Caco-2 (cell line): ENCODE results near the gene ANAPC4. TPM values are rescaled to one million over a fixed set of nuclear protein-coding genes. Genes with fewer than 3 reads are reported as not detected.

Experiments used
- BruUV-seq: library from RNA; stranded (reverse); fragments of 400-500 nt; replicated peaks from 2 replicates; lab custom pipeline; 2021; lab: Mats Ljungman, UMichigan
- CTCF ChIA-PET: fragments of 300-600 bp; sonication (Branson Sonifier 250); formaldehyde crosslinking; loops from one replicate; lab custom pipeline; 2022; ENCODE audit warnings: antibody characterized with exemption; lab: Charles Lee
- POLR2A ChIA-PET: fragments of 300-600 bp; sonication (Branson Sonifier 250); formaldehyde crosslinking; loops from one replicate; lab custom pipeline; 2022; ENCODE audit warnings: antibody characterized with exemption; lab: Charles Lee
- DNase-seq, 2 experiments: peaks; one replicate each; pipeline versions ENCODE4 v3.0.0 to v3.0.0-alpha.2; 2020 to 2022
- H3K27me3 ChIP-seq: replicated peaks from 2 replicates; pipeline ENCODE4 v1.6.0; 2011; ENCODE audit warnings: low read length; ENCODE audit not compliant: control insufficient read depth, insufficient read depth
- H3K36me3 ChIP-seq: 2 replicates; pipeline ENCODE4 v1.5.1; 2011; ENCODE audit warnings: low read length; ENCODE audit not compliant: control insufficient read depth, insufficient read depth
- H3K4me1 ChIP-seq: fragments of 250-450 bp; sonication (Bioruptor Pico); 2 replicates; pipeline ENCODE4 v1.5.1; 2020; ENCODE audit warnings: mild to moderate bottlenecking
- H3K4me3 ChIP-seq: 2 replicates; pipeline ENCODE4 v1.5.1; 2011; ENCODE audit warnings: low read depth, mild to moderate bottlenecking, control low read depth, low read length
- H3K9me3 ChIP-seq: fragments of 250-450 bp; sonication (Bioruptor Pico); 2 replicates; pipeline ENCODE4 v1.5.1; 2020; ENCODE audit warnings: mild to moderate bottlenecking, moderate library complexity
- H3K27ac Mint-ChIP-seq: one replicate; pipeline ENCODE4 v1.8.0; 2022; ENCODE audit warnings: mixed read lengths; ENCODE audit not compliant: unreplicated experiment
- H3K27me3 Mint-ChIP-seq: one replicate; pipeline ENCODE4 v1.8.0; 2022; ENCODE audit warnings: mixed read lengths; ENCODE audit not compliant: insufficient read depth, unreplicated experiment
- H3K36me3 Mint-ChIP-seq: one replicate; pipeline ENCODE4 v1.8.0; 2022; ENCODE audit warnings: mild to moderate bottlenecking, mixed read lengths; ENCODE audit not compliant: insufficient read depth, unreplicated experiment
- H3K4me1 Mint-ChIP-seq: one replicate; pipeline ENCODE4 v1.8.0; 2022; ENCODE audit warnings: low read depth, mixed read lengths; ENCODE audit not compliant: unreplicated experiment
- H3K4me3 Mint-ChIP-seq: one replicate; pipeline ENCODE4 v1.8.0; 2022; ENCODE audit warnings: mild to moderate bottlenecking, moderate library complexity, mixed read lengths; ENCODE audit not compliant: unreplicated experiment
- H3K9me3 Mint-ChIP-seq: one replicate; pipeline ENCODE4 v1.8.0; 2022; ENCODE audit warnings: mixed read lengths; ENCODE audit not compliant: unreplicated experiment
- intact Hi-C: fragments of 100-400 bp; cut with micrococcal nuclease; formaldehyde crosslinking; loops from one replicate; pipeline ENCODE4 v1.10.0; 2022; ENCODE audit not compliant: unreplicated experiment
- total RNA-seq: library from RNA; stranded (reverse); gene quantifications from 2 replicates; pipeline ENCODE4 v1.2.3, GENCODE V29; 2022
- TF ChIP-seq, protein P1 (sequence below), 2 experiments: fragments of 200-600 bp in 1 of 2; IDR thresholded peaks; 1 replicate in 1 of 2; 2 replicates in 1 of 2; pipeline versions ENCODE4 v1.5.1 to v1.8.0; 2011 to 2022; ENCODE audit warnings: antibody characterized with exemption in 1 of 2, control low read depth in 1 of 2, inconsistent platforms in 1 of 2, low read depth in 1 of 2, low read length in 1 of 2, mild to moderate bottlenecking in 1 of 2, moderate library complexity in 1 of 2; ENCODE audit not compliant: insufficient read depth in 1 of 2, severe bottlenecking in 1 of 2, unreplicated experiment in 1 of 2

ANAPC4 gene
- total RNA-seq, 1 experiment from 2014 or later, result 32.3 TPM

DNA sequence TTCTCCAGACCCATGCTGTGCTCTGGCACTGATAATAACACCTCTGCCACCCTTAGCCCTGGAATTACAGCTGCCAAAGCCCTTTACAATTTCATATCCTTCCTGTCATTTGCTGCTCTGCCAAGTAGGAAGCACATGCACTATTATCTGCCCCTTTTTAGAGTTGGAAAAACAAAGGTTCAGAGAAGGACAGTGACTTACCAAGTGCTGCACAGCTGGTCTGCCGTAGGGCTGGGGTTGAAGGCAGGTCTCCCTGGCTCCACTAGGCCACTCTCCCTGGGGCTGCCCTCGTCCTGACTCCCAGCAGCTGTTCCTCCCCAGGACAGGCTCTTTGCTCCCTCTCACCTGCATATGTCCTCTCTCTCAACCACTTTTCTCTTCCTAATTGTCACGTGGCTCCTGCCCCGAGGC, 73.4 kb downstream of the ANAPC4 start:
- Histone ChIP-seq H3K9me3 (no peaks in the 10 kb centered on the region), H3K4me1 (peaks cover 19% of the 10 kb centered on the region), H3K27me3 (no peaks in the 10 kb centered on the region), H3K36me3 (no peaks in the 10 kb centered on the region), H3K4me3 (no peak overlapping the region)
- H3K4me3 Mint-ChIP-seq, result no peak overlapping the region
- TF ChIP-seq, protein P1, sequence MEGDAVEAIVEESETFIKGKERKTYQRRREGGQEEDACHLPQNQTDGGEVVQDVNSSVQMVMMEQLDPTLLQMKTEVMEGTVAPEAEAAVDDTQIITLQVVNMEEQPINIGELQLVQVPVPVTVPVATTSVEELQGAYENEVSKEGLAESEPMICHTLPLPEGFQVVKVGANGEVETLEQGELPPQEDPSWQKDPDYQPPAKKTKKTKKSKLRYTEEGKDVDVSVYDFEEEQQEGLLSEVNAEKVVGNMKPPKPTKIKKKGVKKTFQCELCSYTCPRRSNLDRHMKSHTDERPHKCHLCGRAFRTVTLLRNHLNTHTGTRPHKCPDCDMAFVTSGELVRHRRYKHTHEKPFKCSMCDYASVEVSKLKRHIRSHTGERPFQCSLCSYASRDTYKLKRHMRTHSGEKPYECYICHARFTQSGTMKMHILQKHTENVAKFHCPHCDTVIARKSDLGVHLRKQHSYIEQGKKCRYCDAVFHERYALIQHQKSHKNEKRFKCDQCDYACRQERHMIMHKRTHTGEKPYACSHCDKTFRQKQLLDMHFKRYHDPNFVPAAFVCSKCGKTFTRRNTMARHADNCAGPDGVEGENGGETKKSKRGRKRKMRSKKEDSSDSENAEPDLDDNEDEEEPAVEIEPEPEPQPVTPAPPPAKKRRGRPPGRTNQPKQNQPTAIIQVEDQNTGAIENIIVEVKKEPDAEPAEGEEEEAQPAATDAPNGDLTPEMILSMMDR (IDR thresholded peaks at IDR 0.05; ENCODE audit: insufficient read depth in 1 of 2, low read depth in 1 of 2, low read length in 1 of 2, severe bottlenecking in 1 of 2, unreplicated experiment in 1 of 2), result no peak
- BruUV-seq, result no TSS peak
- CTCF ChIA-PET, result interaction anchor here (0.7 kb wide), 1 partner anchor 272 kb away, joined by 3 read pairs; no protein-coding TSS in a partner anchor
- peak overlapping the region; percentile 23 for H3K27ac Mint-ChIP-seq
- intact Hi-C loops, result no loop called here
- no peaks in the 10 kb centered on the region for H3K9me3 Mint-ChIP-seq
- no peaks in the 10 kb centered on the region for H3K4me1 Mint-ChIP-seq
- H3K27me3 Mint-ChIP-seq, result peaks cover 3% of the 10 kb centered on the region
- DNase-seq, result no peak
- H3K36me3 Mint-ChIP-seq, result no peaks in the 10 kb centered on the region
- POLR2A ChIA-PET, result no interaction called here

DNA sequence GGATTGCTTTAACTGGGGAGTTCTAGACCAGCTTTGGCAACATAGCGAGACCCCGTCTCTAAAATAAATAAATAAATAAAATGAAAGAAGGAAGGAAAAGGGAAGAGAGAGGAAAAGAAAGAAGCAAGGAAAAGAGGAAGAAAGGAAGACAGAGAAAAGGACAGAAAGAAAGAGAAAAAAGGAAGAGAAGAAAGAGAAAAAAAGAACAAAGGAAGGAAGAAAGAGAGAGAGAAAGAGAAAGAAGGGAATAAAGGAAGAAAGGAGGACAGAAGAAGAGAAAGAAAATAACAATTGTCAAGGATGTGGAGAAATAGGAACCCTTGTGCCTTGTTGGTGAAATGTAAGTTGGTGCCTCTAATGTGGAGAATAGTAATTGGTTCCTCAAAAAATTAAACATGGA, 74.6 kb downstream of the ANAPC4 start:
- BruUV-seq, result no TSS peak
- H3K27me3 Mint-ChIP-seq, result peaks cover 8% of the 10 kb centered on the region
- Histone ChIP-seq H3K27me3 (no peaks in the 10 kb centered on the region), H3K9me3 (no peaks in the 10 kb centered on the region), H3K36me3 (no peaks in the 10 kb centered on the region), H3K4me3 (no peak overlapping the region), H3K4me1 (peaks cover 19% of the 10 kb centered on the region)
- peaks cover 2% of the 10 kb centered on the region for H3K4me1 Mint-ChIP-seq
- no peak overlapping the region for H3K4me3 Mint-ChIP-seq
- no peak for DNase-seq
- intact Hi-C loops, result no loop called here
- H3K36me3 Mint-ChIP-seq, result no peaks in the 10 kb centered on the region
- H3K9me3 Mint-ChIP-seq, result no peaks in the 10 kb centered on the region
- POLR2A ChIA-PET, result no interaction called here
- TF ChIP-seq, protein P1 (IDR thresholded peaks at IDR 0.05; ENCODE audit: insufficient read depth in 1 of 2, low read depth in 1 of 2, low read length in 1 of 2, severe bottlenecking in 1 of 2, unreplicated experiment in 1 of 2), result no peak
- CTCF ChIA-PET, result no interaction called here
- no peak overlapping the region for H3K27ac Mint-ChIP-seq

DNA sequence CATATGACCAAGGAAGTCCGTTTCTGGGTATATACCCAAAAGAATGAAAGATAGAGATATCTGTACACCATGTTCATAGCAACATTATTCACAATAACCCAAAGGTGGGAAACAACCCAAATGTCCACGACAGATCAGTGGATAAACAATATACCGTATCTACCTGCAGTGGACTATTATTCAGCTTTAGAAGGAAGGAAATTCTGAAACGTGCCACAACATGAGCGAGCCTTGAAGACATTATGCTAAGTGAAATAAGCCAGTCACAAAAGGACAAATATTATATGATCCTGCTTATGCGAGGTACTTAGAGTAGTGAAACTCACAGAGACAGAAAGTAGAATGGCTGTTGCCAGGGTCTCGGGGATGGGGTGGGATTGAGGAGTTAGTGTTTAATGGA, 75.0 kb downstream of the ANAPC4 start:
- H3K4me1 Mint-ChIP-seq, result peaks cover 6% of the 10 kb centered on the region
- H3K9me3 ChIP-seq, result no peaks in the 10 kb centered on the region
- H3K27ac Mint-ChIP-seq, result no peak overlapping the region
- intact Hi-C loops, result no loop called here
- H3K4me3 ChIP-seq, result no peak overlapping the region
- TF ChIP-seq, protein P1 (IDR thresholded peaks at IDR 0.05; ENCODE audit: insufficient read depth in 1 of 2, low read depth in 1 of 2, low read length in 1 of 2, severe bottlenecking in 1 of 2, unreplicated experiment in 1 of 2), result no peak
- H3K9me3 Mint-ChIP-seq, result no peaks in the 10 kb centered on the region
- H3K36me3 ChIP-seq, result no peaks in the 10 kb centered on the region
- H3K36me3 Mint-ChIP-seq, result no peaks in the 10 kb centered on the region
- H3K27me3 Mint-ChIP-seq, result peaks cover 8% of the 10 kb centered on the region
- H3K4me3 Mint-ChIP-seq, result no peak overlapping the region
- CTCF ChIA-PET, result no interaction called here
- BruUV-seq, result no TSS peak
- no peak for DNase-seq
- no peaks in the 10 kb centered on the region for H3K27me3 ChIP-seq
- POLR2A ChIA-PET, result no interaction called here
- peaks cover 19% of the 10 kb centered on the region for H3K4me1 ChIP-seq
